Measurements from ENCODE around the gene KIF7. TPM values are rescaled to one million over a fixed set of nuclear protein-coding genes. Genes with fewer than 3 reads are reported as not detected.

The KIF7 gene
- total RNA-seq, 1 experiment from 2014 or later, result 2.1 TPM

- DNase-seq (ENCODE audit: low read depth, low spot score), result no peak
- in situ Hi-C loops (cut with HindIII; ENCODE audit: low pct_unique_long_range_greater_than_20kb, low sequenced_read_pairs), result no loop called here
Observed at GRCh38 chr15:89672221-89673164, 17.2 kb upstream of the KIF7 start.

DNA sequence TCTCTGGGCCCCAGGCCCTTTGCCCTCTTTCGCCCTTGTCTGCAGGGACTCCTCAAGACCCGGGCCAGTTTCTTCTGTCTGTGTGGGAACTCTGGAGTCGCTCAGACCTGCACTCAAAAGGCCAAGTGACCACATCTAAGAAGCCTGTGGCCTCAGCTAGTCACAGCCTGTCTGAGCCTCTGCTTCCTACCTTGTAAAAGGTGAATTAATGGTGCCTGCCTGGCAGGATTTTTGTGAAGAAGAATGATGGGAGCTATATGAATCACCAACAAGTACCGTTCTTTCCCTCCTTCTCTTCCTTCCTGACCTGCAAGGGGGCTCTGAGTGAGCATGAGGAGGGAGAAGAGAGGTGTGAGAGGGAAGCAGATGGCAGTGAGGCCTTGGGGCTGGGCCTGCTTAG lies 16.4 kb upstream of the KIF7 start:
- in situ Hi-C loops (cut with HindIII; ENCODE audit: low pct_unique_long_range_greater_than_20kb, low sequenced_read_pairs), result no loop called here
- no peak for DNase-seq (ENCODE audit: low read depth, low spot score)

GRCh38 chr15:89670971-89671560 lies 15.8 kb upstream of the KIF7 start:
- no peak for DNase-seq (ENCODE audit: low read depth, low spot score)
- in situ Hi-C loops (cut with HindIII; ENCODE audit: low pct_unique_long_range_greater_than_20kb, low sequenced_read_pairs), result no loop called here

- in situ Hi-C loops (cut with HindIII; ENCODE audit: low pct_unique_long_range_greater_than_20kb, low sequenced_read_pairs), result no loop called here
- no peak for DNase-seq (ENCODE audit: low read depth, low spot score)
Observed at GRCh38 chr15:89669941-89670340, 14.7 kb upstream of the KIF7 start.

GRCh38 chr15:89669309-89669865 lies 14.1 kb upstream of the KIF7 start:
- DNase-seq (ENCODE audit: low read depth, low spot score), result no peak
- in situ Hi-C loops (cut with HindIII; ENCODE audit: low pct_unique_long_range_greater_than_20kb, low sequenced_read_pairs), result no loop called here

GRCh38 chr15:89668171-89668570 lies 12.9 kb upstream of the KIF7 start:
- no peak for DNase-seq (ENCODE audit: low read depth, low spot score)
- in situ Hi-C loops (cut with HindIII; ENCODE audit: low pct_unique_long_range_greater_than_20kb, low sequenced_read_pairs), result no loop called here

DNA sequence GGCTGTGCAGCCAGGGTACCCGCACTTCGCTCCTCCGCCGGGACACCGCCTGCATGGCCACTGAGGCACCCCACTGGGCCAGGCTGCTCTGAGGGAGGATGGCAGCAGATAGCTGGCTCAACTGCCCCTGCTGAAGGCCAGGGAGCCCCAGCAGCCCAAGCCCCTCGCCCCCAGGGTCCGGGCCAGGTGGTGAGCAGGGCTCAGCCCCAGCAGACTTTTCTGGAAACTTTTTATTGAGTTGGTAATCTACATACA lies 12.4 kb upstream of the KIF7 start:
- in situ Hi-C loops (cut with HindIII; ENCODE audit: low pct_unique_long_range_greater_than_20kb, low sequenced_read_pairs), result no loop called here
- no peak for DNase-seq (ENCODE audit: low read depth, low spot score)

DNA sequence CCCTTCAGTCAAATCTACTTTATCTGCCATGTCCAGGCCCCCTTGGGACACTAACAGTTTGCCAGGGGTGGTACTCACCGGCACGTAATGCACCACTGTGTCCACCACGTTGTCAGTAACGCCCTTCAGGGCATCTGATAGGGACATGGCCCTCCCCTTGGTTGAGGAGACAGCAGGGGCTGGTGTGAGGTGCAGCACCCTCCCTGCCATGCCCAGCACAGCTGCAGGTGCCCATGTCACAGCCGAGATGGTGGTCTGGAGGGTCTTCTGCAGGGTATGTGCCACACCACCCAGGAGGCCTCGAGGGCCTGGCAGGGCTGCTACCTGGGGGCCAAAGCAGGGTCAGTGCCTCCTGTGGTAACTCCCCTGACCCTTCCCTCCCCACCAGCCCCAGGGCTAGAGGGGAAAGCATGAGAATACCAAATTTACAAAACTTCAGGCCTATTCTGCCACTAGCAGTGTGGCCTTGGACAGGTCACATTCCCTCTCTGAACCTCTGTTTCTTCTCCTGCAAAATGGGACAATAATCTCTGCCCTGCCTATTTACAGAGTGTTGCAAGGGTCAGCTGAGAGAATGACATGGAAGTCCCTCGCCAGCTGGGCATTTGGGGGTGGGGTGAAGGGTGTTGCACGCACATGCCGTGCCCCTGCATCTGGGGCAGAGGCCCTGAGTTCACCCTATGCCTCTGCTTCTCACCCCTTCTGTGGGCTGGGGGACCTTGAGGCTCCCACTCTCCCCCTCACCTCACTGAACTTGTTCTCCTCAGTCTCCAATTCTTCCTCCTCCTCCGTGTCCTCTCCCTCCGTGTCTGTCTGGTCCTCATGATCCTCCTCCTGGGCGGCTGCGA lies 11.8 kb upstream of the KIF7 start:
- DNase-seq (ENCODE audit: low read depth, low spot score), result no peak
- in situ Hi-C loops (cut with HindIII; ENCODE audit: low pct_unique_long_range_greater_than_20kb, low sequenced_read_pairs), result no loop called here

GRCh38 chr15:89666184-89666857 lies 11.1 kb upstream of the KIF7 start:
- DNase-seq (ENCODE audit: low read depth, low spot score), result no peak
- in situ Hi-C loops (cut with HindIII; ENCODE audit: low pct_unique_long_range_greater_than_20kb, low sequenced_read_pairs), result no loop called here

GRCh38 chr15:89665449-89666181 lies 10.3 kb upstream of the KIF7 start:
- DNase-seq (ENCODE audit: low read depth, low spot score), result no peak
- in situ Hi-C loops (cut with HindIII; ENCODE audit: low pct_unique_long_range_greater_than_20kb, low sequenced_read_pairs), result no loop called here

- in situ Hi-C loops (cut with HindIII; ENCODE audit: low pct_unique_long_range_greater_than_20kb, low sequenced_read_pairs), result no loop called here
- no peak for DNase-seq (ENCODE audit: low read depth, low spot score)
Observed at GRCh38 chr15:89664441-89665350, 9.4 kb upstream of the KIF7 start.

DNA sequence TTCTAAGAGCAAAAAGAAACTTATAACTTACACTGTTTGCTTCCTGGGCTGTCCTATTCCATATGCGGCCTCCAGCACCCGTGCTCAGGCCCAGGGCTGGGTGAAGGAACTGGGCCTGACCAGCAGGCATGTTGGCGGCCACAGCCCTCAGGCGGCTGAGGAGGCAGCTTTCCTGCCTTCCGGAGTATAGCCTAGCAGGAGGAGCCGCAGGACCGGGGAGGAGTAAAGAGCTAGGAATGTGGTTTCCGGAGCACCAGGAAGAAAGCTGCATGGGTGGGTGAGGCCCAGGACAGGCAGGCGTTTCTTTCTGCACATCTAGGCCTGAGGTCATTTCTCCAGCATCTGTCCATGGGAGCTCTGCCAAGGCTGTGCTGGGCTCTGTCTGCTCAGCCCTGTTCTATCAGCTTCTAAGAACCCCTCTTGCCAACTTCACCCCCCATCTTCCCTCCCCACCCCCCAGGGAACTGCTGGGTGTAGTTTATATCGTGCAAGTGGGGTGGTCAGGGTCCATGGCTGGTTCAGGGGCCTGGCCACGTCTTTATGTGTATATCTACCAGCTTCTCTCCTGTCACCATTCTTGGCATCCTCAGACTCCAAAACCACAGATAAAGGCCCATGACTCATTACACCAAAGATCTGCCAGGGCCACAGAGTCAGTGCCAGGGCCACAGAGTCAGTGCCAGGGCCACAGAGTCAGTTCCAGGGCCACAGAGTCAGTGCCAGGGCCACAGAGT lies 7.8 kb upstream of the KIF7 start:
- in situ Hi-C loops (cut with HindIII; ENCODE audit: low pct_unique_long_range_greater_than_20kb, low sequenced_read_pairs), result no loop called here
- no peak for DNase-seq (ENCODE audit: low read depth, low spot score)

DNA sequence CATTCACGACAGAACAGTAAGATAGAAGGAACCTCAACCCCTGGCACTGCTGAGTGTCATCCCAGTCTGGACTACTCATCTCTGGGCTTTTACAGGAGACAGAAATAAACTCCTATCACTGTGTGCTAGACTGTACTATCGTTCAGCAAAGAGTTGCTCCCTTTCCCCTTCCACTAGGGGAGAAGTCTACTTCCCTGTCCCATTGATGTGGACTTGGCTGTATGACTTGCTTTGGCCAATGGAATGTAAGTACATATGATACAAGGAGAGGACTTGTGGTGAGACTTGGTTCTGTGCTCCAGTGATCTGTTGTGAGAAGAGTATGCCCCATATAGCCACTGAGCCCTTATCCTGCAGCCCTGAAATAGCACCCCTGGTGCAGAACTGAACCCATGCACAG lies 5.3 kb upstream of the KIF7 start:
- in situ Hi-C loops (cut with HindIII; ENCODE audit: low pct_unique_long_range_greater_than_20kb, low sequenced_read_pairs), result no loop called here
- DNase-seq (ENCODE audit: low read depth, low spot score), result no peak

DNA sequence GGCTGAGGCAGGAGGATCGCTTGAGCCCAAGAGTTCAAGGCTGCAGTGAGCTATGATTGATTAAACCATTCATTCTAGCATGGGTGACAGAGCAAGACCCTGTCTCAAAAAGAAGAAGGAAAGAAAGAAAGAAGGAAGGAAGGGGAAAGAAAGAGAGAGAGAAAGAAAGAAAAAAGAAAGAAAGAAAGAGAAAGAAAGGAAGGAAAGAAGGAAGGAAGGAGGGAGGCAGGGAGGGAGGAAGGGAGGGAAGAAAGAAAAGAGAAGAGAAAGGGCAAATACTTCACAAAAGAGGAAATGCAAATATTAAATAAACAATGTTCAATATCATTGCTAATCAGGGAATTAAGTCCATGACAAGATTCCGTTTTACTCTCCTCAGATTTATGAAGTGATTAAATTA lies 4.0 kb upstream of the KIF7 start:
- DNase-seq (ENCODE audit: low read depth, low spot score), result no peak
- in situ Hi-C loops (cut with HindIII; ENCODE audit: low pct_unique_long_range_greater_than_20kb, low sequenced_read_pairs), result no loop called here

DNA sequence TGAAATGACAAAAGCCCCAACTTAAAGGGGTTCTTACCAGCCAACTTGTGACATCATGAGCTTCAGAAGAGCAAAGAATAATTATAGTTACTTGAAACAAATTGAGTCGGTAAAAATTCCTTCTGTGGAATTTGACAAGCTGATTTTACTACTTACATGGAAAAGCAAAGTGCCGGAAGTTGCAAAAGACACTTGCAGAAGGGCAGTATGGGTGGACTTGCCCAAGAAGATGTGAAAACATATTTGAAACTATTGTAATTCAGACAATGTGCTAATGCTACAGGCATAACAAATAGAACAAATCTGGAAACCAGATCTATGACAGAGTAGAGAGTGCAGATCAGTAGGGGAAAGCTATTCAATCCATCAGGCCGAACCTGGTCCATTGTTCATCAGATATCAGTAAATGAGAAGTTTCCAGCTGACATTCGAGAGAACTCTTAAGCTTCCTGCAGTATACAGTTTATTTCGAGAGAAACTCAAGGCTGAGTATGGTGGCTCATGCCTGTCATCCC lies 2.5 kb upstream of the KIF7 start:
- in situ Hi-C loops (cut with HindIII; ENCODE audit: low pct_unique_long_range_greater_than_20kb, low sequenced_read_pairs), result no loop called here
- no peak for DNase-seq (ENCODE audit: low read depth, low spot score)

Data from SK-MEL-5 (cell line).